ENCODE measurements around the gene ZNF483. TPM values are rescaled to one million over a fixed set of nuclear protein-coding genes. Genes with fewer than 3 reads are reported as not detected.
"Not testable (repeated sequence)": the region's sequence is repeated elsewhere in the genome, so short reads cannot be mapped to it uniquely, and the experiment has no call there.

Gene ZNF483
- total RNA-seq, 3 donors from 2014 or later, result 5.9 to 24.9 (median 16.4) TPM

DNA sequence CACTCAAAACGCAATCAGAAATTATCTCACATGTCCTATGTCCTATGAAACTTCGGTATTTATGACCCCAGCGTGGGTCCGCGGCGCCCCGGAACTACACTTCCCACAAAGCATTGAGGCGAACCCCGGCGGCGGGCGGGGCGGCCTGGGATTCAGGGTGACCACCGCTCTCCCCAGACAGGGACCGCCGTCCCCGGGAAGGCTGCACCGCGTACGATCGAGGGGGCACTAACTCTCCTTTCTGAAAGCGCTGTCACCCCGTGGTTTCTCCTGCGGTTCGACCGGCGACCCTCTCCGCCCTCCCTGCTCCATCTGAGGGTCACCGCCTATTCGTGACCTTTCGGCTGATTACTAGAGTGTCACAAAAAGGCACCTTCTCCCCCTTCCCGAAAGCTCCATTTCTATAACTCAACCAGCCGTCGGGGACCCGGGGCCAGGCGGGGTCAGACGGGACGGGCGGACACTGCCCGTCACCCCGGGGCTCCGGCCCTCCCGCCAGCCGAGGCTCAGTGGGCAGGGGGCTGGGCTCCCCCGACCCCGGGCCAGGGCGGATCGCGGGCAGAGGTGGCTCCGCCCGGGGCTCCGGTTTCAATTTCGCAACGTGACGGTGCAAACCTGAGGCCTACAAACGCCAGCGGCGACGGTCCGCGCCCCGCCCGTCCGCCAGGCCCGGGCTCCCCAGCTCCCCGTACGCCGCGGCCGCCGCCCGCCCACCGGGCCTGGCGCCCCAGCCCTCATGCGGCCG is 42.1 kb upstream of the ZNF483 start:
- H3K27me3 ChIP-seq, result no peaks in the 10 kb centered on the region
- peak overlapping the region; percentile 92 to 93 (median 93) for H3K4me3 ChIP-seq
- H3K27ac ChIP-seq, result peak overlapping the region; percentile 97 to 100
- peak; percentile 52 to 74 for DNase-seq (ENCODE audit: low spot score in 2 of 2)
- no peaks in the 10 kb centered on the region for H3K36me3 ChIP-seq
- peak; percentile 45 to 84 (median 68) for TF ChIP-seq POLR2AphosphoS5 (IDR thresholded peaks at IDR 0.05)
- TF ChIP-seq, protein P1, sequence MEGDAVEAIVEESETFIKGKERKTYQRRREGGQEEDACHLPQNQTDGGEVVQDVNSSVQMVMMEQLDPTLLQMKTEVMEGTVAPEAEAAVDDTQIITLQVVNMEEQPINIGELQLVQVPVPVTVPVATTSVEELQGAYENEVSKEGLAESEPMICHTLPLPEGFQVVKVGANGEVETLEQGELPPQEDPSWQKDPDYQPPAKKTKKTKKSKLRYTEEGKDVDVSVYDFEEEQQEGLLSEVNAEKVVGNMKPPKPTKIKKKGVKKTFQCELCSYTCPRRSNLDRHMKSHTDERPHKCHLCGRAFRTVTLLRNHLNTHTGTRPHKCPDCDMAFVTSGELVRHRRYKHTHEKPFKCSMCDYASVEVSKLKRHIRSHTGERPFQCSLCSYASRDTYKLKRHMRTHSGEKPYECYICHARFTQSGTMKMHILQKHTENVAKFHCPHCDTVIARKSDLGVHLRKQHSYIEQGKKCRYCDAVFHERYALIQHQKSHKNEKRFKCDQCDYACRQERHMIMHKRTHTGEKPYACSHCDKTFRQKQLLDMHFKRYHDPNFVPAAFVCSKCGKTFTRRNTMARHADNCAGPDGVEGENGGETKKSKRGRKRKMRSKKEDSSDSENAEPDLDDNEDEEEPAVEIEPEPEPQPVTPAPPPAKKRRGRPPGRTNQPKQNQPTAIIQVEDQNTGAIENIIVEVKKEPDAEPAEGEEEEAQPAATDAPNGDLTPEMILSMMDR (IDR thresholded peaks at IDR 0.05), result no peak
- peak; percentile 53 for TF ChIP-seq POLR2A (IDR thresholded peaks at IDR 0.05)
- no peaks in the 10 kb centered on the region for H3K9me3 ChIP-seq
- H3K4me1 ChIP-seq, result peaks cover 0 to 4% of the 10 kb centered on the region in 2 donors
- intact Hi-C loops (cut with DNase I; ENCODE audit: low total_unique reads), result loop anchor here (1.0 kb wide), 1 partner anchor 9 kb away; no protein-coding TSS in a partner anchor

DNA sequence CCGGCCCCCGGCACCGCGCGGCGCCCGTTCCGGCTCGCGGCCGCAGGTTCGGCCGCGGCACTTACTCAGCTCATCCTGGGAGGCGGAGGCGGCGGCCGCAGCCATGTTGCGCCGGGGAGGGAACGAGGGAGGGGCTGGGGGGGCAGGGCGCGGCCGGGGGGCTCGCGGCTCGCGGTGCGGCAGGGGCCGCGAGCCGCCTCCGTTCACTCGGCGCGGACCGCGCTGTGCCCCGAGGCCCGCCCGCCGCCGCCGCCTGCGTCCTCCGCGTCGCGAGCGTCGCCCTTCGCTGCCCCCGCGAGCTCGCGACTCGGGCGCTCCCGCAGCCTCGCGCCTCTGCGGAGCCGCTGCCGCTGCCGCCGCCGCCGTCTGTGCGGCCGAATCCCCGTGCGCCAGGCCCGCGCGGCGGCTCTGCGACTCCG is 41.5 kb upstream of the ZNF483 start:
- intact Hi-C loops (cut with DNase I; ENCODE audit: low total_unique reads), result no loop called here
- peak overlapping the region; percentile 97 to 100 for H3K27ac ChIP-seq
- TF ChIP-seq POLR2AphosphoS5 (IDR thresholded peaks at IDR 0.05) (no peak), POLR2A (IDR thresholded peaks at IDR 0.05) (no peak)
- TF ChIP-seq, protein P1 (IDR thresholded peaks at IDR 0.05), result no peak
- no peak for DNase-seq (ENCODE audit: low spot score in 2 of 2)
- no peaks in the 10 kb centered on the region for H3K36me3 ChIP-seq
- peaks cover 0 to 4% of the 10 kb centered on the region in 2 donors for H3K4me1 ChIP-seq
- H3K9me3 ChIP-seq, result no peaks in the 10 kb centered on the region
- H3K27me3 ChIP-seq, result no peaks in the 10 kb centered on the region
- peak overlapping the region; percentile 92 to 93 (median 93) for H3K4me3 ChIP-seq

DNA sequence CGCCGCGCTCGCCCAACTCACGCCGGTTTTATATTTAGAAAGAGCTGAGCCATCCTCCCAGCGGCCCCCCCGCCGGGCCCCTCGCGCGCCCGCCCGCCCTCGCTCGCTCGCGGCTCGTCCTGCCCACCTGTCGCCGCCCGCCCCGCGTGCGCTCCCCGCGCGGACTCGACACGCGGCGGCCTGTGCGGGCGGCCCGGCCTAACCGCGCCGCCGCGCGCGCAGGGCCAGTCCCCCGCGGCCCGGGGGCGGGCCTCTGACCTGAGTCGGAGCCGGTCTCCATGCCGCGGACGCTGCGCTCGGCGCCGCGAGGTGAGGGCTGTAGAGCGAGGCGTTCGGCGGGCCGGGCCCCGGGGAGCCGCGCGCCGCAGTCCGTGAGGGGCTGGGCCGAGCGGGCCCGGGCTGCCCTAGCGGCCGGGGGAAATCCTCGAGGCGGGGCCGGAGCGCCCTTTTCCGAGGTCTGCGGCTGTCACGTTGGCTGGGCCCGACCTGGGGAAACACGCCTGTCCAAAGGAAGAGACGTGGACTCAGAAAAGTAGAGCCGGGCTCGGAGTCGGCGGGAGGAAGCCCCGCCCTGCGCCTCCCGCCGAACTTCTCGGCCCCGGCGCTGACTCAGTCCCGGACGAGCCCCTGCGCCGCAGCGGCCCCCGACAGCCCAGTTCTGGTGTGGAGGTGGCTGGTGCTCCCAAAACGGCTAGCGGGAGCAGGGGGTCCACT is 41.0 kb upstream of the ZNF483 start, which contains the start of gene ECPAS:
TSS of gene ECPAS (minus strand) at position 526 of the 714 bp plus-strand sequence. CDS start 11,465 bp downstream, outside the sequence.
- peak within 1 kb of the TSS; percentile 97 to 100 for H3K27ac ChIP-seq
- no peaks in the 10 kb centered on the region for H3K36me3 ChIP-seq
- intact Hi-C loops (cut with DNase I; ENCODE audit: low total_unique reads), result no loop called here
- no peaks in the 10 kb centered on the region for H3K27me3 ChIP-seq
- no peaks in the 10 kb centered on the region for H3K9me3 ChIP-seq
- DNase-seq (ENCODE audit: low spot score in 2 of 2), result peak; percentile 57 to 68
- H3K4me3 ChIP-seq, result peak within 1 kb of the TSS; percentile 92 to 93 (median 93)
- peaks cover 0 to 4% of the 10 kb centered on the region in 2 donors for H3K4me1 ChIP-seq
- TF ChIP-seq POLR2A (IDR thresholded peaks at IDR 0.05), result no peak
- TF ChIP-seq, protein P1 (IDR thresholded peaks at IDR 0.05), result no peak
- TF ChIP-seq POLR2AphosphoS5 (IDR thresholded peaks at IDR 0.05), result peak in 1 of 3 donors; percentile 32

DNA sequence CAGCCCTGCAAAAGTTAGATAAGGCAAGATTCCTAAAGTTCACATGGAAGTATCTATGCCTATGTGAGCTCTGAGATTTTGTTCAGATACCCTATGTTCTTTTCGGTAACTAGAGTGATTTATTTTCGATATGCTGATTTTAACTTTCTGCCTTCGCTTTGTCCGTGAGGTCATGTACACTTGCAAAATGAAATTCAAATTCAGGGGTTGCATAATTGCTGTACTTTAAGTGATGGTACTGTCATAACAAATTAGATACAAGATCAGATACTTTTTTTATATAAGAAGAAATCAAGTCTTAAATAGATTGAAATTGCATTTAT is 40.4 kb upstream of the ZNF483 start:
- TF ChIP-seq, protein P1 (IDR thresholded peaks at IDR 0.05), result no peak
- Histone ChIP-seq H3K9me3 (no peaks in the 10 kb centered on the region), H3K36me3 (no peaks in the 10 kb centered on the region), H3K4me1 (peaks cover 0 to 4% of the 10 kb centered on the region in 2 donors), H3K4me3 (peak overlapping the region; percentile 92 to 93 (median 93)), H3K27ac (peak overlapping the region; percentile 97 to 100), H3K27me3 (no peaks in the 10 kb centered on the region)
- DNase-seq (ENCODE audit: low spot score in 2 of 2), result no peak
- intact Hi-C loops (cut with DNase I; ENCODE audit: low total_unique reads), result no loop called here

DNA sequence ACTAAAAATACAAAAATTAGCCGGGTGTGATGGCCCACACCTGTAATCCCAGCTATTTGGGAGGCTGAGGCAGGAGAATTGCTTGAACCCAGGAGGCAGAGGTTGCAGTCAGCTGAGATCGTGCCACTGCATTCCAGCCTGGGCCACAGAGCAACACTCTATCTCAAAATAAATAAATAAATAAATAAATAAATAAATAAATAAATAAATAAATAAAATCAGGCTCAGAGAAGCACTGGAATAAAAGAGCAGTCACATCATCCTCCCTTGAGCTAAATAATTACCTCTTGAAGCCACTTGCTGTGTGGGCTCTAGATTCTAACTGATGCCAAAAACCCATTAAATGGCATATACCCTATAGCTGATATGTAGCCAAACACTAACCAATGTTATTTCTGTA is 27.8 kb upstream of the ZNF483 start:
- H3K4me3 ChIP-seq; DNase-seq (ENCODE audit: low spot score in 2 of 2); H3K27ac ChIP-seq; H3K4me1 ChIP-seq; intact Hi-C loops (cut with DNase I; ENCODE audit: low total_unique reads); H3K36me3 ChIP-seq; H3K9me3 ChIP-seq; H3K27me3 ChIP-seq: not testable (repeated sequence)

All from breast epithelium (tissue), 4 donors.